Thyroid gland (tissue), 4 donors: ENCODE data around the gene MAGIX. TPM values are rescaled to one million over a fixed set of nuclear protein-coding genes. Genes with fewer than 3 reads are reported as not detected.
A peak's percentile ranks its signal among the peaks of the same experiment; 100 is the strongest.

ENCODE experiments used
- DNase-seq, 2 donors: peaks; one replicate each; pipeline ENCODE4 v3.0.0-alpha.2; 2019
- H3K27ac ChIP-seq, 3 donors: fragments of 200-600 bp; sonication (generic); 1 replicate in 2 of 3; 2 replicates in 1 of 3; pipeline ENCODE4 v1.5.1; 2016 to 2019; ENCODE audit warnings: mild to moderate bottlenecking in 1 of 3, moderate library complexity in 1 of 3
- H3K27me3 ChIP-seq: fragments of 200-600 bp; sonication (generic); one replicate; pipeline ENCODE4 v1.5.1; 2019
- H3K36me3 ChIP-seq, 2 donors: fragments of 200-600 bp; sonication (generic); one replicate each; pipeline ENCODE4 v1.5.1; 2016 to 2019
- H3K4me1 ChIP-seq, 2 donors: fragments of 200-600 bp; sonication (generic); one replicate each; pipeline ENCODE4 v1.5.1; 2017 to 2019
- H3K4me3 ChIP-seq, 3 donors: fragments of 200-600 bp; sonication (generic); replicated peaks in 1 of 3; 1 replicate in 2 of 3; 2 replicates in 1 of 3; pipeline ENCODE4 v1.5.1; 2016; ENCODE audit warnings: mild to moderate bottlenecking in 1 of 3
- H3K9me3 ChIP-seq: fragments of 200-600 bp; sonication (generic); one replicate; pipeline ENCODE4 v1.5.1; 2017
- POLR2A ChIP-seq, 2 donors: fragments of 450-650 bp; IDR thresholded peaks; one replicate each; pipeline ENCODE4 v1.6.1; 2017; ENCODE audit warnings: antibody characterized with exemption in 2 of 2, mild to moderate bottlenecking in 2 of 2, moderate library complexity in 1 of 2
- WGBS, 2 donors: methylation state at CpG; one replicate each; pipeline ENCODE4 v1.1.5; 2017; 5-methylcytosine and 5-hydroxymethylcytosine counted together
- intact Hi-C: fragments of 100-400 bp; cut with DNase I; formaldehyde crosslinking; loops from one replicate; pipeline ENCODE4 v1.15.1; 2023
- total RNA-seq, 4 donors: library from RNA; depleted of rRNA; stranded (reverse); fragments of >200 nt; gene quantifications; one replicate each; pipeline ENCODE4 v1.2.3, GENCODE V29; 2016
- TF ChIP-seq, protein P1 (sequence below), 6 experiments: fragments of 200-600 bp in 3 of 6; fragments of 450-650 bp in 3 of 6; sonication (generic) in 3 of 6; IDR thresholded peaks; one replicate each; pipeline ENCODE4 v1.5.1; 2016 to 2019; ENCODE audit warnings: antibody characterized with exemption in 6 of 6, mild to moderate bottlenecking in 2 of 6, inconsistent platforms in 1 of 6, moderate library complexity in 1 of 6

The MAGIX gene
- total RNA-seq, 4 donors from 2014 or later = 16.5 to 40.9 (median 27.5) TPM

DNA sequence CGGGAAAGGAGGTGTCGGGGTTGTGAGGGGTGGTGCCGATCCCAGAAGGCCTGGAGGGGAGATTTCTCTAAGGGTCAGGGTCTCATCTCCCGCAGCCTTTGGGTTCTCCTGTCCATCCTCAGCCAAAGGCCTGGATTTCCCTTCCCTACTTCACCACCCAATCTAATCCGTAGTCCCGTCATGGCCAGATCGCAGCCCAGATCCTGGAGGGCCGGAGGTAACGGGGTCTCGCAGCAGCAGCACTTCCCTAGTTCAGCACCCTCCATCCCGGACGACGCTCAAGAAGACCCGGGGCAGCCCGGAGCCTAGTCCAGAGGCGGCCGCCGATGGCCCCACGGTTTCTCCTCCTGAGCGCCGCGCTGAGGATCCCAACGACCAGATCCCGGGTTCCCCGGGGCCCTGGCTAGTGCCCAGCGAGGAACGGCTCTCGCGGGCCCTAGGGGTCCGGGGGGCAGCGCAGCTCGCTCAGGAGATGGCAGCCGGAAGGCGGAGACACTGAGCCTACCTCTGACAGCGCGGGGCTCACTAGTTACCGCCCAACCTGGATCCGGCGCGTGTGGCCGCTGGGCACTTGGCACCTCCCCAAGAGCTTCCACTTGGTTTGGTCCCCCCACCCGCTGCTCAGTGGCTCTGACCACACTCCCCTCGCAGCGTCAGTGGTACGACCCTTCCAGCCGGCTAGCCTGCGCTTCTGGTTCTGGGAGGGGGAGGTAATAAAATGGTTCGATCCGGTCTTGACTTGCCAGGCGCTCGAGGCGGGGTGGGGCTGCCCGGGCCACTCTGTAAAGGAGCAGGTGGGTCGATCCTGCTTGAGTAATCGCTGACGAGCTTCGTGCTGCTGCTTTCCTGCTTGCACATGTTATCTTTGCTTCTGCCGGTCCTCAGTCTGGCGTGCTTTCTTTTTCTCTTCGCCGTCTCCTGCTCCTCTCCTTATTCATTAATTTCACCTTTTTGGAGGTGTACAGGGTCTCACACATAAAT, 3.6 kb downstream of the MAGIX start:
- Histone ChIP-seq H3K27ac (peak overlapping the region; percentile 85 to 90 (median 86)), H3K9me3 (no peaks in the 10 kb centered on the region), H3K27me3 (no peaks in the 10 kb centered on the region), H3K4me1 (peaks cover 7 to 12% of the 10 kb centered on the region in 2 donors), H3K36me3 (no peaks in the 10 kb centered on the region), H3K4me3 (peak overlapping the region in 1 of 3 donors; percentile 10)
- TF ChIP-seq POLR2A (IDR thresholded peaks at IDR 0.05) = no peak
- TF ChIP-seq, protein P1, sequence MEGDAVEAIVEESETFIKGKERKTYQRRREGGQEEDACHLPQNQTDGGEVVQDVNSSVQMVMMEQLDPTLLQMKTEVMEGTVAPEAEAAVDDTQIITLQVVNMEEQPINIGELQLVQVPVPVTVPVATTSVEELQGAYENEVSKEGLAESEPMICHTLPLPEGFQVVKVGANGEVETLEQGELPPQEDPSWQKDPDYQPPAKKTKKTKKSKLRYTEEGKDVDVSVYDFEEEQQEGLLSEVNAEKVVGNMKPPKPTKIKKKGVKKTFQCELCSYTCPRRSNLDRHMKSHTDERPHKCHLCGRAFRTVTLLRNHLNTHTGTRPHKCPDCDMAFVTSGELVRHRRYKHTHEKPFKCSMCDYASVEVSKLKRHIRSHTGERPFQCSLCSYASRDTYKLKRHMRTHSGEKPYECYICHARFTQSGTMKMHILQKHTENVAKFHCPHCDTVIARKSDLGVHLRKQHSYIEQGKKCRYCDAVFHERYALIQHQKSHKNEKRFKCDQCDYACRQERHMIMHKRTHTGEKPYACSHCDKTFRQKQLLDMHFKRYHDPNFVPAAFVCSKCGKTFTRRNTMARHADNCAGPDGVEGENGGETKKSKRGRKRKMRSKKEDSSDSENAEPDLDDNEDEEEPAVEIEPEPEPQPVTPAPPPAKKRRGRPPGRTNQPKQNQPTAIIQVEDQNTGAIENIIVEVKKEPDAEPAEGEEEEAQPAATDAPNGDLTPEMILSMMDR (IDR thresholded peaks at IDR 0.05) = peak in 3 of 6 experiments; percentile 15 to 19 (median 16)
- intact Hi-C loops = no loop called here
- DNase-seq = peak; percentile 89 to 90
- WGBS, 2 donors = 24 to 25% methylated on average over 9 to 20 of the region's 61 CpGs

DNA sequence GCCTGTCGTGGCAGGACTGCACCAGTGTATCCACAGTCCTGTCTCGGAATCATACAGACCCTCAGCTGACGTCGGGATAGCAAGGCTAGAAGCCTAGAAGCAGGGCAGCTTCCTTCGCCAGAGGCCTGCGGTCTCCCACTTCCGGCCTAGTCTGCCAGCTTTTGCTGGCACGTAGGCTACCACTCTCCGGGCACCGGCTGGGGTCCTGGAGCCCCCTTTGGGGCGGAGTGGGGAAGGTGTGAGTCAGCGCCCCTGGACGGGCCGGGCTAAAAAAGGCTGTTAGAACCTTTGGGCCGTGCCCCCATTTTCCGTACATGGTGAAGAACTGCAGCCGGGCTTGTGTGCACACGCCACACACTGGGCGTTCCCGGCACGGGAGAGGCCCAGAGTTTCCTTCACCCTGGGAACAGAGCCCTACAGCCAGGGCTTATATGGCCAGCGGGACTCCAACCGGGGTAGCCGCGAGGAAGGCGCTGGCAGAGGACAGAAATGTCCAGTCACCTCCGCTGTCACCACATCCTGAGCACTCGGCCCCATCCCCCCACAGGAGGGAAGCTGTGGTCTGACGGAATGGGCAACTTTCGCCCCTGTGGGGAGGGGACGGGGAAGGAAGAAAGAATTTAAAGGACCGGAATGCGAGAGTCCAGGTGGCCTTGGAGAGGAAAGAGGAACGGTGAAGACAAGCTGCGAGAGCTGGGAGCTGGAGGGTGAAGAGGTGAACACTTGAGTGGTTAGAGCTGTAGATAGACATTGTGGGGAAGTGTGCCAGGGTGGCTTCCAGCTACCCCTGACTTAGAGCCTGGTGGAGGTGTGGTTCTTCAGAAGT, 4.6 kb downstream of the MAGIX start:
- peaks cover 7 to 12% of the 10 kb centered on the region in 2 donors for H3K4me1 ChIP-seq
- no peaks in the 10 kb centered on the region for H3K27me3 ChIP-seq
- peak overlapping the region in 1 of 3 donors; percentile 10 for H3K4me3 ChIP-seq
- H3K36me3 ChIP-seq = no peaks in the 10 kb centered on the region
- peak; percentile 59 to 73 for DNase-seq
- WGBS, 2 donors = 5 to 6% methylated on average over 8 to 22 of the region's 35 CpGs
- H3K9me3 ChIP-seq = no peaks in the 10 kb centered on the region
- intact Hi-C loops = no loop called here
- TF ChIP-seq, protein P1 (IDR thresholded peaks at IDR 0.05) = no peak
- peak in 1 of 2 donors; percentile 19 for TF ChIP-seq POLR2A (IDR thresholded peaks at IDR 0.05)
- H3K27ac ChIP-seq = peak overlapping the region; percentile 85 to 90 (median 86)

DNA sequence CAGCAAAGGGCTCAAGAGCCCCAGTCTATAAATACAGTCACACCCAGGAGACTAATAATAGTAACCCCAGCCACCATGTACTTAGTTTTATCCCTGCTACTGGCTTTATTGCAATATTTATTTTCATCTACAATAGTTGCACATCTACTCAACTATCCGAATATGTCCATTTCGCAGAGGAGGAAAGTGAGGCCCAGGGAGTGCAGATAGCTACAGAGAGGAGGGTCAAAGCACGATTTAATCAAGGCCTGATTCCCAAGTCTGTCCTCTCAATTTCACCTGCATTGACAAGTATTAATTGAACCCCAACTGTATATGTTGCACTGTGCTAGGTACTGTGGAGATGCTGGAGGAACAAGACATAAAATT, 5.2 kb downstream of the MAGIX start:
- no peaks in the 10 kb centered on the region for H3K36me3 ChIP-seq
- intact Hi-C loops = no loop called here
- no peaks in the 10 kb centered on the region for H3K27me3 ChIP-seq
- peaks cover 7 to 12% of the 10 kb centered on the region in 2 donors for H3K4me1 ChIP-seq
- DNase-seq = no peak
- no peak for TF ChIP-seq POLR2A (IDR thresholded peaks at IDR 0.05)
- TF ChIP-seq, protein P1 (IDR thresholded peaks at IDR 0.05) = no peak
- H3K4me3 ChIP-seq = no peak overlapping the region
- 70 to 90% methylated on average over 3 of the region's 3 CpGs for WGBS, 2 donors
- H3K9me3 ChIP-seq = no peaks in the 10 kb centered on the region
- peak overlapping the region; percentile 85 to 90 (median 86) for H3K27ac ChIP-seq

DNA sequence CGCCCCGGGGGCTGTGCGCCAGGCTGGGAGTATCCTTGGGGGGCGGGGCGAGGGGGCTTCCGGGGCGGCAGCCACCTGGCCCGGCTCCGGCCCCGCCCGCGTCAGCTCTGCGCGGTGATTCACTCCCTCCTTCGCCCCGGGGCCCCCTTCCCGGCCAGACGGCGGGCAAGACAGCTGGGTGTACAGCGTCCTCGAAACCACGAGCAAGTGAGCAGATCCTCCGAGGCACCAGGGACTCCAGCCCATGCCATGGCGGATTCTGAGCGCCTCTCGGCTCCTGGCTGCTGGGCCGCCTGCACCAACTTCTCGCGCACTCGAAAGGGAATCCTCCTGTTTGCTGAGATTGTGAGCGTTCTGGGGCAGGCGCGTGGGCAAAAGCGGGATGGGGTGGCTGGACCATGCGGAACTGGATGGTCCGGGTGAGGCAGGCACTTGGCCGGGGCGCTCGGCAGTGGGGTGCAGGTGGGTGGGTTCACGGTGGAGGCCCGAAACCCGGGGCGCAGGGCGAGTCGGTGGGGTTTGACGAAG, 9.3 kb downstream of the MAGIX start, which contains the start of gene PLP2:
Gene PLP2 (plus strand): TSS at position 147 of the 528 bp plus-strand sequence. CDS start 103 bp downstream, at position 250.
- DNase-seq = peak; percentile 27 to 36
- WGBS, 2 donors = 0% methylated on average over 7 of the region's 46 CpGs; no CpG with 5 or more reads in 1 of the 2 donors
- Histone ChIP-seq H3K4me1 (peaks cover 6 to 8% of the 10 kb centered on the region in 2 donors), H3K4me3 (peak within 1 kb of the TSS; percentile 6 to 35 (median 9)), H3K27ac (peak within 1 kb of the TSS; percentile 21 to 69 (median 59)), H3K27me3 (no peaks in the 10 kb centered on the region), H3K9me3 (no peaks in the 10 kb centered on the region), H3K36me3 (no peaks in the 10 kb centered on the region)
- intact Hi-C loops = no loop called here
- TF ChIP-seq, protein P1 (IDR thresholded peaks at IDR 0.05) = no peak
- no peak for TF ChIP-seq POLR2A (IDR thresholded peaks at IDR 0.05)
